ENCODE data around the gene TMEM184B. TPM values are rescaled to one million over a fixed set of nuclear protein-coding genes. Genes with fewer than 3 reads are reported as not detected.

TMEM184B gene
- total RNA-seq, 2 donors from 2014 or later = 55.4 to 57.6 TPM

GRCh38 chr22:38176170-38176741 is 96.6 kb downstream of the TMEM184B start:
- peaks cover 6% of the 10 kb centered on the region for H3K4me1 ChIP-seq (ENCODE audit: control insufficient read depth, insufficient read depth, low read length)
- no peaks in the 10 kb centered on the region for H3K36me3 ChIP-seq (ENCODE audit: control insufficient read depth, insufficient read depth, low read length)
- H3K9me3 ChIP-seq (ENCODE audit: control insufficient read depth, low read length) = no peaks in the 10 kb centered on the region
- no peak for TF ChIP-seq CTCF (conservative IDR thresholded peaks at IDR 0.05)
- Mint-ChIP-seq H3K27me3 (ENCODE audit: insufficient read depth) (no peaks in the 10 kb centered on the region), H3K36me3 (ENCODE audit: low read depth) (peaks cover 6% of the 10 kb centered on the region), H3K4me3 (no peak overlapping the region), H3K27ac (peak overlapping the region; percentile 30), H3K4me1 (peaks cover 28% of the 10 kb centered on the region), H3K9me3 (no peaks in the 10 kb centered on the region)
- no peak overlapping the region for H3K27ac ChIP-seq (ENCODE audit: low read depth, low read length)
- H3K4me3 ChIP-seq (ENCODE audit: low read length) = no peak overlapping the region
- 88 to 90% methylated on average over 12 to 14 of the region's 14 CpGs for WGBS, 2 experiments (ENCODE audit: insufficient coverage in 1 of 2, insufficient read length in 1 of 2)
- no peak for DNase-seq
- no peak overlapping the region for H3K9ac ChIP-seq (ENCODE audit: extremely low read depth, low read length, poor library complexity, severe bottlenecking)
- H3K27me3 ChIP-seq (ENCODE audit: control insufficient read depth, insufficient read depth, low read length, poor library complexity, severe bottlenecking) = no peaks in the 10 kb centered on the region

- H3K27ac ChIP-seq (ENCODE audit: low read depth, low read length) = no peak overlapping the region
- peaks cover 2% of the 10 kb centered on the region for H3K4me1 ChIP-seq (ENCODE audit: control insufficient read depth, insufficient read depth, low read length)
- no peak overlapping the region for H3K4me3 ChIP-seq (ENCODE audit: low read length)
- Mint-ChIP-seq H3K27ac (no peak overlapping the region), H3K27me3 (ENCODE audit: insufficient read depth) (no peaks in the 10 kb centered on the region), H3K9me3 (no peaks in the 10 kb centered on the region), H3K4me3 (no peak overlapping the region), H3K36me3 (ENCODE audit: low read depth) (peaks cover 6% of the 10 kb centered on the region), H3K4me1 (peaks cover 21% of the 10 kb centered on the region)
- no peak overlapping the region for H3K9ac ChIP-seq (ENCODE audit: extremely low read depth, low read length, poor library complexity, severe bottlenecking)
- H3K36me3 ChIP-seq (ENCODE audit: control insufficient read depth, insufficient read depth, low read length) = no peaks in the 10 kb centered on the region
- WGBS, 2 experiments (ENCODE audit: insufficient coverage in 1 of 2, insufficient read length in 1 of 2) = 96 to 97% methylated on average over 12 to 17 of the region's 17 CpGs
- no peaks in the 10 kb centered on the region for H3K27me3 ChIP-seq (ENCODE audit: control insufficient read depth, insufficient read depth, low read length, poor library complexity, severe bottlenecking)
- DNase-seq = no peak
- H3K9me3 ChIP-seq (ENCODE audit: control insufficient read depth, low read length) = no peaks in the 10 kb centered on the region
- no peak for TF ChIP-seq CTCF (conservative IDR thresholded peaks at IDR 0.05)
Observed at GRCh38 chr22:38175206-38176118, 97.3 kb downstream of the TMEM184B start.

- H3K36me3 Mint-ChIP-seq (ENCODE audit: low read depth) = peaks cover 4% of the 10 kb centered on the region
- Histone ChIP-seq H3K27ac (ENCODE audit: low read depth, low read length) (no peak overlapping the region), H3K9me3 (ENCODE audit: control insufficient read depth, low read length) (no peaks in the 10 kb centered on the region), H3K36me3 (ENCODE audit: control insufficient read depth, insufficient read depth, low read length) (no peaks in the 10 kb centered on the region), H3K9ac (ENCODE audit: extremely low read depth, low read length, poor library complexity, severe bottlenecking) (no peak overlapping the region), H3K4me3 (ENCODE audit: low read length) (no peak overlapping the region), H3K27me3 (ENCODE audit: control insufficient read depth, insufficient read depth, low read length, poor library complexity, severe bottlenecking) (no peaks in the 10 kb centered on the region), H3K4me1 (ENCODE audit: control insufficient read depth, insufficient read depth, low read length) (no peaks in the 10 kb centered on the region)
- DNase-seq = no peak
- peaks cover 12% of the 10 kb centered on the region for H3K4me1 Mint-ChIP-seq
- H3K27me3 Mint-ChIP-seq (ENCODE audit: insufficient read depth) = no peaks in the 10 kb centered on the region
- no peak overlapping the region for H3K27ac Mint-ChIP-seq
- WGBS, 2 experiments (ENCODE audit: insufficient coverage in 1 of 2, insufficient read length in 1 of 2) = 87 to 91% methylated on average over 9 to 14 of the region's 14 CpGs
- TF ChIP-seq CTCF (conservative IDR thresholded peaks at IDR 0.05) = no peak
- no peak overlapping the region for H3K4me3 Mint-ChIP-seq
- no peaks in the 10 kb centered on the region for H3K9me3 Mint-ChIP-seq
Observed at GRCh38 chr22:38174626-38175025, 98.2 kb downstream of the TMEM184B start.
